SK-N-SH treated with all-trans-retinoic acid at 6 μM for 48 hours (cell line): ENCODE results near the gene SPATS2.

Experiments used
- ATAC-seq: fragments of 200-7000 bp; cut with Tn5 transposase; 3 replicates; pipeline ENCODE4 v1.9.1; 2020; ENCODE audit warnings: mild to moderate bottlenecking, moderate library complexity
- ARNTL ChIP-seq: fragments of 450-650 bp; formaldehyde crosslinking; IDR thresholded peaks from 2 replicates; pipeline ENCODE4 v1.5.0; 2020; ENCODE audit warnings: low read depth, mild to moderate bottlenecking, moderate library complexity, borderline replicate concordance
- BACH2 ChIP-seq: fragments of 250-450 bp; sonication (Bioruptor Pico); IDR thresholded peaks from 2 replicates; pipeline ENCODE4 v1.9.0; 2021; ENCODE audit warnings: mild to moderate bottlenecking, borderline replicate concordance
- CSDC2 ChIP-seq: fragments of 250-450 bp; sonication (Bioruptor Pico); IDR thresholded peaks from 2 replicates; pipeline ENCODE4 v1.5.0; 2020; ENCODE audit warnings: mild to moderate bottlenecking, moderate library complexity
- ESRRG ChIP-seq: fragments of 250-450 bp; sonication (Bioruptor Pico); IDR thresholded peaks from 2 replicates; pipeline ENCODE4 v1.6.1; 2021; ENCODE audit warnings: mild to moderate bottlenecking
- OSR1 ChIP-seq: fragments of 250-450 bp; sonication (Bioruptor Pico); IDR thresholded peaks from 2 replicates; pipeline ENCODE4 v1.8.0; 2022; ENCODE audit warnings: moderate library complexity, mild to moderate bottlenecking, inconsistent platforms
- PPARA ChIP-seq: fragments of 250-450 bp; sonication (Bioruptor Pico); IDR thresholded peaks from 2 replicates; pipeline ENCODE4 v1.5.0; 2020; ENCODE audit warnings: mild to moderate bottlenecking, borderline replicate concordance
- RARB ChIP-seq: fragments of 250-450 bp; sonication (Bioruptor Pico); IDR thresholded peaks from 2 replicates; pipeline ENCODE4 v1.8.0; 2021; ENCODE audit warnings: mild to moderate bottlenecking, moderate library complexity
- SNAI2 ChIP-seq: fragments of 250-450 bp; sonication (Bioruptor Pico); IDR thresholded peaks from 2 replicates; pipeline ENCODE4 v1.5.0; 2020; ENCODE audit warnings: mild to moderate bottlenecking, moderate library complexity
- TCF4 ChIP-seq: fragments of 250-450 bp; sonication (Bioruptor Pico); IDR thresholded peaks from 2 replicates; pipeline ENCODE4 v1.8.0; 2021; ENCODE audit warnings: mild to moderate bottlenecking, moderate library complexity, borderline replicate concordance
- ZC3H10 ChIP-seq: fragments of 250-450 bp; sonication (Bioruptor Pico); IDR thresholded peaks from 2 replicates; pipeline ENCODE4 v1.5.1; 2021; ENCODE audit warnings: mild to moderate bottlenecking, moderate library complexity
- ZFP3 ChIP-seq: fragments of 250-450 bp; sonication (Bioruptor Pico); IDR thresholded peaks from 2 replicates; pipeline ENCODE4 v1.5.0; 2020; ENCODE audit warnings: mild to moderate bottlenecking, moderate library complexity
- ZNF565 ChIP-seq: fragments of 450-650 bp; formaldehyde crosslinking; conservative IDR thresholded peaks from 2 replicates; pipeline ENCODE4 v1.5.0; 2020; ENCODE audit warnings: low read depth, mild to moderate bottlenecking, moderate library complexity
- ZNF70 ChIP-seq: fragments of 450-650 bp; formaldehyde crosslinking; IDR thresholded peaks from 2 replicates; pipeline ENCODE4 v1.5.0; 2020; ENCODE audit warnings: mild to moderate bottlenecking, moderate library complexity
- ZNF8 ChIP-seq: fragments of 450-650 bp; formaldehyde crosslinking; IDR thresholded peaks from 2 replicates; pipeline ENCODE4 v1.5.0; 2020; ENCODE audit warnings: mild to moderate bottlenecking, moderate library complexity
- TF ChIP-seq, protein P1 (sequence below): fragments of 250-450 bp; sonication (Bioruptor Pico); IDR thresholded peaks from 2 replicates; pipeline ENCODE4 v1.8.0; 2020; ENCODE audit warnings: mild to moderate bottlenecking, moderate library complexity, borderline replicate concordance
- TF ChIP-seq, protein P2 (sequence below): fragments of 250-450 bp; sonication (Bioruptor Pico); IDR thresholded peaks from 2 replicates; pipeline ENCODE4 v1.5.0; 2020; ENCODE audit warnings: mild to moderate bottlenecking, moderate library complexity
- TF ChIP-seq, protein P3 (sequence below): fragments of 250-450 bp; sonication (Bioruptor Pico); IDR thresholded peaks from 2 replicates; pipeline ENCODE4 v1.8.0; 2021; ENCODE audit warnings: low read depth, mild to moderate bottlenecking, moderate library complexity, borderline replicate concordance

The SPATS2 gene

DNA sequence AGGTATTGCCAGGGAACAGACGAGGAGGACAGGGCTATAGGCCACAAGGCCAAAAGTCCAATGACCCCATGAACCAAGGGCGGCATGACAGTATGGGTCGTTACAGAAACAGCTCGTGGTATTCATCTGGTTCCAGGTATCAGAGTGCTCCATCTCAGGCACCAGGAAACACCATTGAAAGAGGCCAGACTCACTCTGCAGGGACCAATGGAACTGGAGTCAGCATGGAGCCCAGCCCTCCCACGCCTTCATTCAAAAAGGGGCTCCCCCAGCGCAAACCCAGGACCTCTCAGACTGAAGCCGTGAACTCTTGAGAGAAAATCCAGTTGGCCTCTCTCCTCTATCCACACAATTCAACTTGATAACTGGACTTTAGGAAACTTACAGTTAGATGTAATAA lies 158.7 kb downstream of the SPATS2 start:
- ATAC-seq, result no peak

DNA sequence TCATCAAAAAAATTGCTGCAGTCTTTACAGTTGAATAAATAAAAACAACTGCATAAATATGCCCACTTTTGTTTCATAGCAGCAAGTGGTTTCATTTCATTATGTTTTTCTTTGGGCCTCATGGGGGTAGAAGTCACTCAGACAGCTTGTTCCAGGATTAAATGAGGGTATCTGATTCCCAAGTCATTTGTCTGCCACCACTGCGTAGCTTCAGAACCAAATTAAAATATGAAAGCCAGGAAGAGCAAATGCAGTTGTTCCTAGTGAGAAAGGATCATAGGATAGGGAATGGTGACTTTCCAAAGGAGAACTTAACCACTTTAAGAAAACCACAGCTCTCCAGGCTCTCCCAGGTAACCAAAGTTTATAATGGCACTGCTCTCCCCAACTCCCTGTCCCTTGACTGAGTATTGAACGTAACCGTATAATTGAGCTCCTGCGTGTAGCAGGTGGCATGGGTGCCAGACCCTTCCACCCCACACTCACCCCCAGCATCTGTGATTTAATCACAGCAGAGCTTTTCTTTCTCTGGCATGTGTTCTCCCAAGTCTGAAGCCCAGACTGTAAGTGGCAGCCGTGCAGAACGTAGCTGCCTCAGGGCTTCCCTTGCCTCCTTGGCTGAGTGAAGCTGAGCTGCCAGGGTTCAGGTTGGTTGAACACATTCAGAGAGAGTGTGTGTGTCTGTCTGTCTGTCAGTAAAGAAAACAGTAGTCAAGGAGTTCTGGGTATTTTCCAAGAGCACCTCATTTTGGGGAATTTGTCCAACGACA lies 160.3 kb downstream of the SPATS2 start:
- TF ChIP-seq ZNF565 (CRISPR knock-in tag), result no peak
- TF ChIP-seq ARNTL, result no peak
- TF ChIP-seq, protein P1, sequence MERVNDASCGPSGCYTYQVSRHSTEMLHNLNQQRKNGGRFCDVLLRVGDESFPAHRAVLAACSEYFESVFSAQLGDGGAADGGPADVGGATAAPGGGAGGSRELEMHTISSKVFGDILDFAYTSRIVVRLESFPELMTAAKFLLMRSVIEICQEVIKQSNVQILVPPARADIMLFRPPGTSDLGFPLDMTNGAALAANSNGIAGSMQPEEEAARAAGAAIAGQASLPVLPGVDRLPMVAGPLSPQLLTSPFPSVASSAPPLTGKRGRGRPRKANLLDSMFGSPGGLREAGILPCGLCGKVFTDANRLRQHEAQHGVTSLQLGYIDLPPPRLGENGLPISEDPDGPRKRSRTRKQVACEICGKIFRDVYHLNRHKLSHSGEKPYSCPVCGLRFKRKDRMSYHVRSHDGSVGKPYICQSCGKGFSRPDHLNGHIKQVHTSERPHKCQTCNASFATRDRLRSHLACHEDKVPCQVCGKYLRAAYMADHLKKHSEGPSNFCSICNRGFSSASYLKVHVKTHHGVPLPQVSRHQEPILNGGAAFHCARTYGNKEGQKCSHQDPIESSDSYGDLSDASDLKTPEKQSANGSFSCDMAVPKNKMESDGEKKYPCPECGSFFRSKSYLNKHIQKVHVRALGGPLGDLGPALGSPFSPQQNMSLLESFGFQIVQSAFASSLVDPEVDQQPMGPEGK (CRISPR knock-in tag), result no peak
- TF ChIP-seq ZFP3 (CRISPR knock-in tag), result no peak
- no peak for TF ChIP-seq ZC3H10 (CRISPR knock-in tag)
- TF ChIP-seq, protein P2, sequence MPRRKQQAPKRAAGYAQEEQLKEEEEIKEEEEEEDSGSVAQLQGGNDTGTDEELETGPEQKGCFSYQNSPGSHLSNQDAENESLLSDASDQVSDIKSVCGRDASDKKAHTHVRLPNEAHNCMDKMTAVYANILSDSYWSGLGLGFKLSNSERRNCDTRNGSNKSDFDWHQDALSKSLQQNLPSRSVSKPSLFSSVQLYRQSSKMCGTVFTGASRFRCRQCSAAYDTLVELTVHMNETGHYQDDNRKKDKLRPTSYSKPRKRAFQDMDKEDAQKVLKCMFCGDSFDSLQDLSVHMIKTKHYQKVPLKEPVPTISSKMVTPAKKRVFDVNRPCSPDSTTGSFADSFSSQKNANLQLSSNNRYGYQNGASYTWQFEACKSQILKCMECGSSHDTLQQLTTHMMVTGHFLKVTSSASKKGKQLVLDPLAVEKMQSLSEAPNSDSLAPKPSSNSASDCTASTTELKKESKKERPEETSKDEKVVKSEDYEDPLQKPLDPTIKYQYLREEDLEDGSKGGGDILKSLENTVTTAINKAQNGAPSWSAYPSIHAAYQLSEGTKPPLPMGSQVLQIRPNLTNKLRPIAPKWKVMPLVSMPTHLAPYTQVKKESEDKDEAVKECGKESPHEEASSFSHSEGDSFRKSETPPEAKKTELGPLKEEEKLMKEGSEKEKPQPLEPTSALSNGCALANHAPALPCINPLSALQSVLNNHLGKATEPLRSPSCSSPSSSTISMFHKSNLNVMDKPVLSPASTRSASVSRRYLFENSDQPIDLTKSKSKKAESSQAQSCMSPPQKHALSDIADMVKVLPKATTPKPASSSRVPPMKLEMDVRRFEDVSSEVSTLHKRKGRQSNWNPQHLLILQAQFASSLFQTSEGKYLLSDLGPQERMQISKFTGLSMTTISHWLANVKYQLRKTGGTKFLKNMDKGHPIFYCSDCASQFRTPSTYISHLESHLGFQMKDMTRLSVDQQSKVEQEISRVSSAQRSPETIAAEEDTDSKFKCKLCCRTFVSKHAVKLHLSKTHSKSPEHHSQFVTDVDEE (CRISPR knock-in tag), result no peak
- TF ChIP-seq, protein P3, sequence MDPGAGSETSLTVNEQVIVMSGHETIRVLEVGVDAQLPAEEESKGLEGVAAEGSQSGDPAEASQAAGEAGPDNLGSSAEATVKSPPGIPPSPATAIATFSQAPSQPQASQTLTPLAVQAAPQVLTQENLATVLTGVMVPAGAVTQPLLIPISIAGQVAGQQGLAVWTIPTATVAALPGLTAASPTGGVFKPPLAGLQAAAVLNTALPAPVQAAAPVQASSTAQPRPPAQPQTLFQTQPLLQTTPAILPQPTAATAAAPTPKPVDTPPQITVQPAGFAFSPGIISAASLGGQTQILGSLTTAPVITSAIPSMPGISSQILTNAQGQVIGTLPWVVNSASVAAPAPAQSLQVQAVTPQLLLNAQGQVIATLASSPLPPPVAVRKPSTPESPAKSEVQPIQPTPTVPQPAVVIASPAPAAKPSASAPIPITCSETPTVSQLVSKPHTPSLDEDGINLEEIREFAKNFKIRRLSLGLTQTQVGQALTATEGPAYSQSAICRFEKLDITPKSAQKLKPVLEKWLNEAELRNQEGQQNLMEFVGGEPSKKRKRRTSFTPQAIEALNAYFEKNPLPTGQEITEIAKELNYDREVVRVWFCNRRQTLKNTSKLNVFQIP (CRISPR knock-in tag), result no peak
- no peak for TF ChIP-seq ESRRG (CRISPR knock-in tag)
- TF ChIP-seq, all 23 proteins: peak for 0
- no peak for ATAC-seq

More for the DNA sequence above, 158.7 kb downstream of the SPATS2 start:
- TF ChIP-seq ZC3H10 (CRISPR knock-in tag) (no peak), OSR1 (no peak), CSDC2 (CRISPR knock-in tag) (no peak), ESRRG (CRISPR knock-in tag) (no peak), RARB (CRISPR knock-in tag) (no peak), TCF4 (CRISPR knock-in tag) (no peak)

DNA sequence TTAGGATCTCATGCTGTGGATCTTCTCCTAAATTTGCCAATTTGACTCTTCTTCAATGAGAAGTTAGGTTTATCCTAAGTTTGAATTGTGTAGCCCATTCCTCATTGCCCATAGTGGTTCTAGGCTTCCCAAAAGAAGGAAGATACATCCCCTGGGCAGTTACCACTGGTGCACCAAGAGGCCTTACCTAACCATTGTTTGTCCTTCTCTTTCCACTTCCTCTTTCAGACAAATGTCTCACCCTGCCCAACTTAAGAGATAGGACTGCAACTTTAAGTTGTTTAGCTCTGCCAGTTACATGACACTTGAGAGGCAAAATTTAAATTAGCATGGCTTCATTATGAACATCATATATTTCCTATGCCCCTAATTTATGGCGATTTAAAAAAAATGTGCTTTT lies 162.2 kb downstream of the SPATS2 start:
- TF ChIP-seq, protein P2 (CRISPR knock-in tag), result no peak
- TF ChIP-seq SNAI2 (CRISPR knock-in tag) (no peak), BACH2 (CRISPR knock-in tag) (no peak), ZNF70 (CRISPR knock-in tag) (no peak), PPARA (CRISPR knock-in tag) (no peak), RARB (CRISPR knock-in tag) (no peak)

DNA sequence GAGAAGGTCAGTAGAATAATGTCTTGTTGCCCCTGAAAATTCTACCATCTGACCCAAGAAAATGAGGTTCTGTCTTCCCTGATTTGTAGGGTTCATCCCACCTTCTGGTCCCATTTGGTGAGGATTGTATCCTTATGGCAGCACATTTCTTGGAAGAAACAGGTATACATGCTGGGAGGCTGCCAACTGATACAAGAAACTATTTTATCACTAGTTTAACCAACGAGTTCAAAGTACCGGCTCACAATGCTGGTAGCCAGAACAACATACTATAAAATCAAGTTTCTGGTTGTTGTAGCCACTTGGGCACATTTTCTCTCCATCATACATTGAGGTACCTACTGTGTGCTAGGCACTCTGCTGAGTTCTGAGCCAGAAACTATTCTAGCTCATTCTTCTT lies 164.5 kb downstream of the SPATS2 start:
- TF ChIP-seq TCF4 (CRISPR knock-in tag), result no peak
- no peak for TF ChIP-seq BACH2 (CRISPR knock-in tag)
- TF ChIP-seq ZNF8, result no peak
- no peak for TF ChIP-seq ARNTL
- TF ChIP-seq SNAI2 (CRISPR knock-in tag), result no peak
- TF ChIP-seq, protein P1 (CRISPR knock-in tag), result no peak
- TF ChIP-seq ZNF565 (CRISPR knock-in tag), result no peak
- no peak for TF ChIP-seq ZC3H10 (CRISPR knock-in tag)
- no peak for ATAC-seq

More for the DNA sequence above, 162.2 kb downstream of the SPATS2 start:
- no peak for ATAC-seq
